Measurements from ENCODE around the gene SYT17.

Gene SYT17

GRCh38 chr16:19179546-19180490, 11.8 kb downstream of the SYT17 start:
- ATAC-seq (ENCODE audit: insufficient read depth, low read depth), result no peak
- Histone ChIP-seq H3K27ac (ENCODE audit: low read length) (no peak overlapping the region), H3K27me3 (ENCODE audit: insufficient read depth, low read length, poor library complexity) (no peaks in the 10 kb centered on the region), H3K4me2 (ENCODE audit: insufficient read depth, low read length) (no peak overlapping the region), H3K4me1 (ENCODE audit: insufficient read depth, low read length) (no peaks in the 10 kb centered on the region), H3K9me3 (ENCODE audit: insufficient read depth, low read length, severe bottlenecking) (no peaks in the 10 kb centered on the region), H4K20me1 (ENCODE audit: insufficient read depth, low read length) (no peaks in the 10 kb centered on the region), H3K4me3 (ENCODE audit: low read depth in 1 of 2, low read length in 2 of 2) (no peak overlapping the region), H3K9ac (ENCODE audit: low read depth, low read length) (no peak overlapping the region), H3K36me3 (ENCODE audit: insufficient read depth, low read length) (no peaks in the 10 kb centered on the region), H3K79me2 (ENCODE audit: insufficient read depth, low read length) (no peaks in the 10 kb centered on the region), H2AFZ (ENCODE audit: low read depth, low read length) (no peak overlapping the region)
- no peak for TF ChIP-seq EZH2 (IDR thresholded peaks at IDR 0.05; ENCODE audit: borderline replicate concordance, low read depth, low read length, severe bottlenecking)
- peak; percentile 56 for TF ChIP-seq CTCF (IDR thresholded peaks at IDR 0.05; ENCODE audit: borderline replicate concordance, extremely low read depth, low read length, poor library complexity, severe bottlenecking)
- peak; percentile 17 for DNase-seq

GRCh38 chr16:19180741-19181140, 12.7 kb downstream of the SYT17 start:
- no peak overlapping the region for H3K4me3 ChIP-seq (ENCODE audit: low read depth in 1 of 2, low read length in 2 of 2)
- H3K4me2 ChIP-seq (ENCODE audit: insufficient read depth, low read length), result no peak overlapping the region
- H3K27ac ChIP-seq (ENCODE audit: low read length), result no peak overlapping the region
- no peaks in the 10 kb centered on the region for H4K20me1 ChIP-seq (ENCODE audit: insufficient read depth, low read length)
- H3K9me3 ChIP-seq (ENCODE audit: insufficient read depth, low read length, severe bottlenecking), result no peaks in the 10 kb centered on the region
- no peaks in the 10 kb centered on the region for H3K36me3 ChIP-seq (ENCODE audit: insufficient read depth, low read length)
- no peak overlapping the region for H3K9ac ChIP-seq (ENCODE audit: low read depth, low read length)
- H3K27me3 ChIP-seq (ENCODE audit: insufficient read depth, low read length, poor library complexity), result no peaks in the 10 kb centered on the region
- TF ChIP-seq EZH2 (IDR thresholded peaks at IDR 0.05; ENCODE audit: borderline replicate concordance, low read depth, low read length, severe bottlenecking) (no peak), CTCF (IDR thresholded peaks at IDR 0.05; ENCODE audit: borderline replicate concordance, extremely low read depth, low read length, poor library complexity, severe bottlenecking) (no peak)
- ATAC-seq (ENCODE audit: insufficient read depth, low read depth), result no peak
- H2AFZ ChIP-seq (ENCODE audit: low read depth, low read length), result no peak overlapping the region
- no peak for DNase-seq
- H3K4me1 ChIP-seq (ENCODE audit: insufficient read depth, low read length), result no peaks in the 10 kb centered on the region
- no peaks in the 10 kb centered on the region for H3K79me2 ChIP-seq (ENCODE audit: insufficient read depth, low read length)

GRCh38 chr16:19182481-19182880, 14.4 kb downstream of the SYT17 start:
- H4K20me1 ChIP-seq (ENCODE audit: insufficient read depth, low read length), result no peaks in the 10 kb centered on the region
- H3K9me3 ChIP-seq (ENCODE audit: insufficient read depth, low read length, severe bottlenecking), result no peaks in the 10 kb centered on the region
- no peak overlapping the region for H2AFZ ChIP-seq (ENCODE audit: low read depth, low read length)
- no peaks in the 10 kb centered on the region for H3K27me3 ChIP-seq (ENCODE audit: insufficient read depth, low read length, poor library complexity)
- no peak for ATAC-seq (ENCODE audit: insufficient read depth, low read depth)
- H3K27ac ChIP-seq (ENCODE audit: low read length), result no peak overlapping the region
- no peak overlapping the region for H3K4me2 ChIP-seq (ENCODE audit: insufficient read depth, low read length)
- TF ChIP-seq CTCF (IDR thresholded peaks at IDR 0.05; ENCODE audit: borderline replicate concordance, extremely low read depth, low read length, poor library complexity, severe bottlenecking) (no peak), EZH2 (IDR thresholded peaks at IDR 0.05; ENCODE audit: borderline replicate concordance, low read depth, low read length, severe bottlenecking) (no peak)
- H3K4me3 ChIP-seq (ENCODE audit: low read depth in 1 of 2, low read length in 2 of 2), result no peak overlapping the region
- no peaks in the 10 kb centered on the region for H3K4me1 ChIP-seq (ENCODE audit: insufficient read depth, low read length)
- no peak overlapping the region for H3K9ac ChIP-seq (ENCODE audit: low read depth, low read length)
- H3K36me3 ChIP-seq (ENCODE audit: insufficient read depth, low read length), result no peaks in the 10 kb centered on the region
- no peak for DNase-seq
- no peaks in the 10 kb centered on the region for H3K79me2 ChIP-seq (ENCODE audit: insufficient read depth, low read length)

Measured in DND-41 (cell line).